Activated naive CD8-positive, alpha-beta T cell treated with anti-CD3 and anti-CD28 coated beads, Interleukin-2, amount 10 ng/mL, durations not matched to agents 7 days and 5 days (primary cell): ENCODE data around the gene KRT34. TPM values are rescaled to one million over a fixed set of nuclear protein-coding genes. Genes with fewer than 3 reads are reported as not detected.

ENCODE experiments used
- ATAC-seq: fragments of 150-1000 bp; cut with Tn5 transposase; one replicate; pipeline ENCODE4 v1.10.0; 2021; ENCODE audit warnings: low read depth, moderate library complexity
- POLR2A ChIA-PET: fragments of 350-600 bp; sonication (Branson Sonifier 250); formaldehyde crosslinking; loops from one replicate; lab custom pipeline; 2021; ENCODE audit warnings: antibody characterized with exemption; lab: Charles Lee
- DNase-seq: peaks from one replicate; pipeline ENCODE4 v3.0.0; 2021
- H3K27ac Mint-ChIP-seq: one replicate; pipeline ENCODE4 v1.8.0; 2022; ENCODE audit warnings: mild to moderate bottlenecking, mixed read lengths
- H3K27me3 Mint-ChIP-seq: one replicate; pipeline ENCODE4 v1.8.0; 2022; ENCODE audit warnings: mild to moderate bottlenecking, moderate library complexity, mixed read lengths
- H3K36me3 Mint-ChIP-seq: one replicate; pipeline ENCODE4 v1.8.0; 2021; ENCODE audit warnings: mild to moderate bottlenecking, mixed read lengths
- H3K4me1 Mint-ChIP-seq: one replicate; pipeline ENCODE4 v1.8.0; 2021; ENCODE audit warnings: mixed read lengths
- H3K4me3 Mint-ChIP-seq: one replicate; pipeline ENCODE4 v1.8.0; 2022; ENCODE audit warnings: mild to moderate bottlenecking, moderate library complexity, mixed read lengths
- H3K9me3 Mint-ChIP-seq: one replicate; pipeline ENCODE4 v1.8.0; 2021; ENCODE audit warnings: mixed read lengths
- total RNA-seq, 2 experiments: library from RNA; stranded (reverse); gene quantifications; one replicate each; pipeline ENCODE4 v1.2.3, GENCODE V29; 2021

Gene KRT34
- total RNA-seq, 2 experiments from 2014 or later, result not detected

DNA sequence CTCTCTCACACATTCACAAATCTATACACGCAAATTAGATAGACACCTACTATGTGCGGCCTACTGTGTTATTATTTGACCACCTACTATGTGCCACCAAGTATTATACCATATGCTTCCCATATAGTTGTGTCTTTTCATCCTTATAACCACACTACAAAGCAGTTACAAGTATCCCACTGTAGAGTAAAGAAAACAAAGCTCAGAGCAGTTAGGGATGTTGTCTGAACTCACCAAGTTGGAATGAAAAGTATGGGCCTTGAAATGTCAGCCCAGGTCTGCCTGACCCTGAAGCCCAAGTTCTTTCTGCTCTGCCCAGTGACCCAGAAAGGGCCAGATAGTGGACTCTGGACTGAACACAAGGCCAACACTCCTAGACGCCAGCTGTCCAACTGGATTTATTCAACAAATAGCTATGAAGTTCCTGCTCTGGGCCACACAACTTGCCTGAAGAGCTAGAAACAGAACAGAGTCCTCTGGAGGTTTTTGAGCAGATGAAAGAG is 33.8 kb upstream of the KRT34 start:
- no peak overlapping the region for H3K27ac Mint-ChIP-seq
- peaks cover 3% of the 10 kb centered on the region for H3K27me3 Mint-ChIP-seq

DNA sequence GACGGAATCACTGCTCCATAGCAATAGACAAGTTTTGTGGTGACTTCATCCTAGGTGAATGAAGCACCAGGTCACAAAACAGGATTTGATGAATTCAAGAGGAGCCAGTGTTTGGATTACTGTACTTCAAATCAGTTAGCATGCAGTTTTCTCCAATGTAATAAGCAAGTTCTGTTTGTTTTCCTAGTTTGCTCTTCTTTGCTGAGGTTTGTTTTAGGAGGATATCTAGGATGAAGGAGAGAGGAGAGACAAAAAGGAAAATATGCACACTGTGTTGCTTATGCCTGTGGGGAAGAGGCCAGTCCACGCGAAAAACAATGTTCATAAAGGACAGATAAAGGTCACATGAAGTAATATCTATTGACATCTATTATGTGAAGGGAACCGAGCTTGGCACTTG is 33.3 kb upstream of the KRT34 start:
- ATAC-seq (no peak), DNase-seq (no peak)
- Mint-ChIP-seq H3K27ac (no peak overlapping the region), H3K9me3 (peaks cover 2% of the 10 kb centered on the region), H3K4me3 (no peak overlapping the region), H3K27me3 (peaks cover 3% of the 10 kb centered on the region), H3K36me3 (no peaks in the 10 kb centered on the region), H3K4me1 (no peaks in the 10 kb centered on the region)
- POLR2A ChIA-PET, result no interaction called here

More for the DNA sequence above, 33.8 kb upstream of the KRT34 start:
- Mint-ChIP-seq H3K9me3 (peaks cover 2% of the 10 kb centered on the region), H3K4me1 (no peaks in the 10 kb centered on the region), H3K36me3 (no peaks in the 10 kb centered on the region), H3K4me3 (no peak overlapping the region)
- POLR2A ChIA-PET, result no interaction called here
- DNase-seq (no peak), ATAC-seq (no peak)

DNA sequence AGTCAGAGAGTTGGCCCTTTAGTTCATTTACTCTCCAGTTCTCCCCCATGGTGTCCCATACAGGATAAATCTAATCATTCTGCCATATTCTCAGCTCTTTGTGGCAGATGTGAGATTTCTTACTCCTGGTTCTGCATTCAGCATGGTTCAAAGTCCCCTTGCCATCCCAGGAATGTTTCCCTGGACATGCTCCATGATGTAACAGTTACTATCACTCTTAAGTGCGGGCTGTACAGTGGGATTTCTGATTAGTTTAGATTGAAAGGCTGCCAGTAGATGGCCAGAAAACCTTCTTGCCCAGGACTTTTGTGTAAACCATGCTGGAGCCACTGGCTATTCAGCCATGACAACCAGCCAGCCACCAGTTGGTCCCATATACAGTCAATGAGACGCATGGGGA is 31.9 kb upstream of the KRT34 start:
- H3K9me3 Mint-ChIP-seq, result peaks cover 2% of the 10 kb centered on the region
- H3K27ac Mint-ChIP-seq, result no peak overlapping the region
- DNase-seq (no peak), ATAC-seq (no peak)
- peaks cover 9% of the 10 kb centered on the region for H3K4me1 Mint-ChIP-seq
- no peak overlapping the region for H3K4me3 Mint-ChIP-seq
- POLR2A ChIA-PET, result no interaction called here
- no peaks in the 10 kb centered on the region for H3K36me3 Mint-ChIP-seq
- peaks cover 3% of the 10 kb centered on the region for H3K27me3 Mint-ChIP-seq

DNA sequence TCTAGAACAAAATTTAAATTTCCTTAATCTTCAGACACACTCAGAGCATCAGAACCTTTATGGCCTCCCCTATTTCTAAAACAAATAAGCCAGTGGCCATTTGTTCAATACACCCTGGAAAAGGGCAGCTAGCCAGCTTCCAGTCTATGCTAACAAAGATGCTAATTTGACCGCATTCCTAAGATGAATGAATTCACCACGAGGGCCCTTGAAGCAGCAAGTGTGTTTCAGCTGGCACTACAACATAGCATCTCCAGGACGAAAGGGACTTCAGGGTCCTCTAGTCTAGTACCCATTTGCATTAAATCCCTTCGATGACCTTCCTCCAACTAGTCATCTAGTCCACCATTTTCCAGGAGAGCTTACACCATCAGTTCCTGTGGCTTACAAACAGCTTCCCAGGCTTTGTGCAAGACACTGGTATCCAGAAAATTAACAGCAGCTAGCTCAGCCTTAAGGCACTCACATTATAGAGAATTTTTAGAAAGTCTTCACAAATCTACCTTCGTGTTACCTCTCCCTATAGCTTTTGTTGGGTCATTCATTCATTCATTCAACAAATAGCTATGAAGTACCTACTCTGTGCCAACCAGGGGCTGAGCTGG is 31.3 kb upstream of the KRT34 start:
- POLR2A ChIA-PET, result no interaction called here
- ATAC-seq (no peak), DNase-seq (no peak)
- Mint-ChIP-seq H3K4me1 (peaks cover 11% of the 10 kb centered on the region), H3K27ac (no peak overlapping the region), H3K27me3 (peaks cover 3% of the 10 kb centered on the region), H3K4me3 (no peak overlapping the region), H3K36me3 (no peaks in the 10 kb centered on the region), H3K9me3 (peaks cover 2% of the 10 kb centered on the region)

DNA sequence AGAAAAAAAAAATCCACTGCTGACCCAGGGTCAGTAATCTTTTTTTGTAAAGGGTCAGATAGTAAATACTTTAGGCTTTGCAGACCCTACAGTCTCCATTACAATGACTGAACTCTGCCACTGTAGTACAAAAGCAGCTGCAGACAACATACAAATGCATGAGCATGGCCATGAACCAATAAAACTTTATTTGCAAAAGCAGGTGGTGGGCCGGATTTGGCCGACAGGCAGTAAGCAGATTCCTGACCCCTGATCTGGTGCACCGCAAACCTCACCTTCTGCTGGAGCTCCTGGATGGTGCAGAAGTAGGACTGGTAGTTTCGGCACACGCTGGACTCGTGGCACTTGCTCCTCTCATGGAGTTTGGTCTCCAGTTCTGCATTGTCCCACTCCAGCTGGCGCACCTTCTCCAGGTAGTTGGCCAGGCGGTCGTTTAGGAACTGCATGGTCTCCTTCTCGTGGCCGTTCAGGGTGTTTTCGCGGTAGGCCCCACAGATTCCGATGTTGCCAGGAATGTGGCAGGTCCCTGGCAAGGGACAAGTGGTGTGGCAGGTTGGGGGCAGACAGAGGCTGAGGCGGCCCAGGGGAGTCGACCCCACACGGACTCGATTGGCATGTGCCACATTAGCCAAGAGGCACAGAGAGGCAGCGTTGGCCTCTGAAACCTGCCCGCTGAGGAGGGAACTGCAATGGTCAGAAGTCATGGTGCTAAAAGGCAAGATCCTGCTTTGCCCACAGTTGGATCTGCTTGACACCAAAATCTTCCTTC is 29.1 kb upstream of the KRT34 start:
- Mint-ChIP-seq H3K27me3 (peaks cover 3% of the 10 kb centered on the region), H3K4me3 (no peak overlapping the region), H3K4me1 (peaks cover 11% of the 10 kb centered on the region), H3K9me3 (peaks cover 2% of the 10 kb centered on the region), H3K27ac (no peak overlapping the region), H3K36me3 (no peaks in the 10 kb centered on the region)
- DNase-seq (no peak), ATAC-seq (no peak)
- POLR2A ChIA-PET, result no interaction called here

DNA sequence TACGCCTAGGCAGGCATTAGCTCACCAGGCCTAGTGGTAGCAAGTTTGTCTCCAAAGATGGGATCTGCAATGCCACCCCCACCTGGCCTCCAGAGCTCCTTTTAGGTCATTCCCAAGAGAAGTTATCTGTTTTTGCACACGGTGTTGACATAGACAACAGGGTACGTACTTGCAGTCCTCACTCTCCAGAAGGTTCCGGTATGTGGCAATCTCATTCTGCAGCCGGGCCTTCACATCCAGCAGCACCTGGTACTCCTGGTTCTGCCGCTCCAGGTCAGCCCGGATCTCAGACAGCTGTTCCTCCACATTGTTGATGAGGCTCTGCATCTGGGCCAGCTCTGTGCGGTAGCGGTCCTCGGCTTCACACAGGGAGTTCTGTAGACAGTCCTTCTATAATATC is 25.1 kb upstream of the KRT34 start:
- H3K36me3 Mint-ChIP-seq, result no peaks in the 10 kb centered on the region
- H3K4me1 Mint-ChIP-seq, result peaks cover 27% of the 10 kb centered on the region
- H3K9me3 Mint-ChIP-seq, result peaks cover 2% of the 10 kb centered on the region
- POLR2A ChIA-PET, result no interaction called here
- H3K27ac Mint-ChIP-seq, result no peak overlapping the region
- H3K27me3 Mint-ChIP-seq, result peaks cover 3% of the 10 kb centered on the region
- DNase-seq (no peak), ATAC-seq (no peak)
- H3K4me3 Mint-ChIP-seq, result no peak overlapping the region

DNA sequence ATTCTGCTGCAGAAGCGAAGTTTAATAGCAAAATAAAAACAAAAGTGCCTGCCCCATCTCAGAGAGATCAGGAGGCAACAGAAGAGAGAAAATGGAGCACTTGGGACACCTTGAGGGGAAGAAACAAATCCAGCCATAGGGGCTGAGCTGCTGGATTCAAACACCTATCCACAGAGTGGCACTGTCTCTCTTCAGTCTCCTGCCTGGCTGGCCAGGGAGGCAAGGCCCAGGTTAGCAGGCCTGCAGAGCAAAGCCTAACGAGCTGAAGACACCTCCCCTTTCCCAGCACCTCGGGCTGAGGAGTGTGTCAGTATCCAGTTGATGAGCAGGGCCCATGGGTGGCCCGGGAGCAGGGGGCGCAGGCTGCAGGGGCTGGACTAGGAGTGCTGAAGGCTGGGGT is 24.1 kb upstream of the KRT34 start:
- H3K4me3 Mint-ChIP-seq, result no peak overlapping the region
- POLR2A ChIA-PET, result no interaction called here

DNA sequence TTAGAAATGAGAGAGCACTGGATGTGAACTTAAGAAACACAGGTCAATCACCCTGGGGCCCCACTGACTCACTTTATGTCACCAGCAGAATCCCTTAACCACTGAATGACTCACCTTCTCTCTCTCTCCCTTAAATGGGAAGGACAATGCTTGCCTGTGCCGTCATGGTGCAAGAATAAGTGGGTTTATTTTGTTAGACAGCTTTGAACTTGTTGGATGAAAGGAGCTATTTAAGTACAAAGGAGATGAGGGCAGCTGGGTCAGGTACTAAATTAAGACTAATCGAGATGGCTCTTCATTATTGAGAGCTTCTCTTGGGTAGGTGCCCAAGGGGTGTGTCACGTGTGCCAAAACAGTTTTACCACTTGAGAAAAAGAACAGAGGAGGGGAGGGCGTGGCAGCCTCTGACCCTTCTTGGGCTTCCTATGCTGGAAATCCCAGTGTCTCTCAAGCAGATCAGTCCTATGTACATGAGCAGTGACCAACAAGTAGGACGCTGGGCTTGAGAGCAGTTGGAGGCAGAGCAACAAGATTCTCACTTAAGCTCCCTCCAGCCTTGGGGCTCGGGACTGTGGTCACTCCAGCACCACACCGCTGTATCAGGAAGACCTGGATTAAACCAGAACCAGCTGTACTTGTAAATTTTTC is 22.0 kb upstream of the KRT34 start:
- POLR2A ChIA-PET, result no interaction called here
- peak; percentile 50 for ATAC-seq
- DNase-seq, result no peak
- Mint-ChIP-seq H3K36me3 (no peaks in the 10 kb centered on the region), H3K4me1 (peaks cover 21% of the 10 kb centered on the region), H3K27ac (no peak overlapping the region), H3K9me3 (no peaks in the 10 kb centered on the region), H3K4me3 (peak overlapping the region; percentile 11), H3K27me3 (no peaks in the 10 kb centered on the region)

More for the DNA sequence above, 24.1 kb upstream of the KRT34 start:
- Mint-ChIP-seq H3K36me3 (no peaks in the 10 kb centered on the region), H3K27ac (no peak overlapping the region), H3K9me3 (no peaks in the 10 kb centered on the region), H3K4me1 (peaks cover 29% of the 10 kb centered on the region), H3K27me3 (no peaks in the 10 kb centered on the region)
- ATAC-seq (no peak), DNase-seq (no peak)

DNA sequence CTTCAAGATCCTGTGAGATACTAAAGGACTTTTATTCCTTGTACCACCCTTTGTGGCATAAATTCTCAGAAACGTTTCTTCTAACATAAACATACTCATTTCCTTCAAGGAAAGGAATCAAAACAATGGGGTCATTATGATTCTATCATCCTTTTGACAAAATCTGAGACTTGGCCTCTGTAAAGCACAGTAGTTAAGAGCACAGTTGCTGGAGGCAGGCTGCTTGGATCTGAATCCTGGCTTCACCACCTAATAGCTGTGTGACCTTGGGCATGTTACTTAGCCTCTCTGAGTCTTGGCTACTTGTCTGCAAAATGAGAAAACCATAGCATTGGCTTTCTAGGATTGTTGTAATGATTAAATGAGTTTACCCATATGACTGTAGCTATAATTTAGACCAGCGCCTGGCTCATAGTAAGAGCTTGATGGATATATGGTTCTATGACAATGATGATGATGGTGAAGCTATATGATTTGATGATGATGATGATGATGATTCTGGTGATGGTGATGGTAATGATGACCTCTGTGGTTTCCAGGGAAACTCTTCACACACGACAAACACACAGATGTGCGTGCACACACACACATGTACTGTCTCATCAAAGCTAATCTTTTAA is 21.4 kb upstream of the KRT34 start:
- Mint-ChIP-seq H3K27ac (no peak overlapping the region), H3K4me1 (peaks cover 18% of the 10 kb centered on the region), H3K9me3 (no peaks in the 10 kb centered on the region), H3K36me3 (no peaks in the 10 kb centered on the region), H3K4me3 (no peak overlapping the region), H3K27me3 (no peaks in the 10 kb centered on the region)
- POLR2A ChIA-PET, result no interaction called here
- DNase-seq (no peak), ATAC-seq (no peak)

DNA sequence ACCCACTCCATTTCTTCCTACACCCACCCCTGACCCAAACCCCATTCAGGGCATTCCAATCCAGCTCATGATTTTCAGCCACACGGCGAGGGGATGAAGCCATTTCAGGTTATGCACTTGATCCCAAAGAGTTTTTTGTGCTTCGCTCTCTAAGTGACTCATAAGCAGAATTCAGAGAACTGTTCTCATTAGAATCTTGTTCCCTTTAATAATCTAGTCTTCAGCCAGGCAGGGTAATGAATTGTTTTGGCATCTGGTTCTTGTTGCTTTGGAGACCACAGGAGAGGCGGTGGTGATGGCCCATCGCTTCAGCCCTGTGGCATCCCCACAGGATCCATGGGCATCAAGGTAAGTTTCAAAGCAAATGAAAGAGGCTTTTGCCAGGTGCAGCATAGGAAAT is 20.1 kb upstream of the KRT34 start:
- POLR2A ChIA-PET, result no interaction called here
- DNase-seq (no peak), ATAC-seq (no peak)
- H3K4me1 Mint-ChIP-seq, result peaks cover 18% of the 10 kb centered on the region
- H3K27ac Mint-ChIP-seq, result no peak overlapping the region
- no peaks in the 10 kb centered on the region for H3K27me3 Mint-ChIP-seq
- H3K36me3 Mint-ChIP-seq, result no peaks in the 10 kb centered on the region
- no peak overlapping the region for H3K4me3 Mint-ChIP-seq
- H3K9me3 Mint-ChIP-seq, result no peaks in the 10 kb centered on the region

DNA sequence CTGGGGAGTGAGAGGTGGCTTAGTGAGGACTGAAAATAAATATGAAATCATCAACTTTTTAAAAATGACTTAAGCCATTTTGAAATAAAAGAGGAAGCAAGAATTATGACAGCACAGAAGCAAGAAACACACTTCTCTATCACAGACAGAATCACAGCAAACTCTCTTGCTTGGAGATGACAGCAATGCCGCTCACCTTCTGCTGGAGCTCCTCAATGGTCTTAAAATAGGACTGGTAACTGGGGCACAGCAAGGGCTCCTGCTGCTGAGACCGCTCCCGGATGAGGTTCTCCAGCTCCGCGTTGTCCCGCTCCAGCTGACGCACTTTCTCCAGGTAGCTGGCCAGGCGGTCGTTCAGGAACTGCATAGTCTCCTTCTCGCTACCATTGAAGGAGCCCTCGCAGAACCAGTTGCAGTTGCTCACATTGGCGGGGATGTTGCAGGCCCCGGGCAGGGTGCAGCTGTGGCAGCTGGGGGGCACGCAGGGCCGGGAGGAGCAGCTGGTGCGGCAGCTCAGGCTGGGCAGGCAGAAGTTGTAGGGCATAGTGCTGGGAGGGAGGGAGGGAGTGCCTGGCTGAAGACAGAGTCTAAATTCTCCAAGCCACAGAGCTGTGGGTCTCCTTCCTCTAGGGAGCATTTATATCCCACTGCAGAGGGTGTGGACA is 15.0 kb upstream of the KRT34 start, which contains the start of gene KRT31:
KRT31 (minus strand) TSS at position 613 of the 665 bp plus-strand sequence; CDS start at position 544, 69 bp downstream.
- ATAC-seq (no peak), DNase-seq (no peak)
- peaks cover 1% of the 10 kb centered on the region for H3K4me1 Mint-ChIP-seq
- POLR2A ChIA-PET, result no interaction called here
- H3K27ac Mint-ChIP-seq, result no peak within 1 kb of the TSS
- H3K36me3 Mint-ChIP-seq, result no peaks in the 10 kb centered on the region
- peaks cover 3% of the 10 kb centered on the region for H3K27me3 Mint-ChIP-seq
- H3K4me3 Mint-ChIP-seq, result no peak within 1 kb of the TSS
- H3K9me3 Mint-ChIP-seq, result no peaks in the 10 kb centered on the region

DNA sequence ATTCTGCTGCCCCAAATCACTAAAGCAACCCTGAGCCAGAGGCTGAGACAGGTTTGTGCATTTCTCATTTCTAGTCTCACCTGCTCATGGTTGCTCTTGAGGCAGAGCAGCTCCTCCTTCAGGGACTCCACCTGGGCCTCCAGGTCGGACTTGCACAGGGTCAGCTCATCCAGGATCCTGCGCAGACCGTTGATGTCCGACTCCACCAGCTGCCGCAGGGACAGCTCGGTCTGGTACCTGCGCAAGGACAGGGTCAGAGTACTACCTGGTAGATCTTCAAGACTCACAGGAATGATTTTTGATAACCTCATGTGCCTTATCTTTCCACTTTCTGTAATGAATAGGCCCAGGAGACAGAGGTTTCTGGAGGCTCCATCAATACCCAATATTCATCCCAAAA is 14.2 kb upstream of the KRT34 start:
- Mint-ChIP-seq H3K9me3 (no peaks in the 10 kb centered on the region), H3K4me3 (no peak overlapping the region), H3K27me3 (peaks cover 3% of the 10 kb centered on the region), H3K27ac (no peak overlapping the region), H3K4me1 (no peaks in the 10 kb centered on the region), H3K36me3 (no peaks in the 10 kb centered on the region)
- DNase-seq (no peak), ATAC-seq (no peak)
- POLR2A ChIA-PET, result no interaction called here

DNA sequence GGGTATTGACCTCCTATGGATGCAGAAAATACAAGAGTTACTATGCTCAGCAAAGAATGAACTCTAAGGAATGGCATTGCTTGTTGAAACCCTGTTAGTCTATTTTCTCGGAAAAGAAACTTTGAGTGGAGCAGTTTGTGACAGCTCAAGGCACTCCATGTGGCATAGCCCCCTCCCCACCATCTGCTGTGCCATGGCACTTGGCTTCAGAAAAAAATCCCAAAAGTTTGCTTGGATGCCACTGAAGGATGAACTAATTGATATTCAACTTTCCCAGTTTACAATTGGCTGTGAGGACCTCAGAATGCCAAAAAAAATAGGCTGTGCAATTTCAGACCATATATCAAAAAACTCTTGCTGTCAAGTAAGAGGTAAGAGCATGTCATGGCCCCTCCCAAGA is 13.5 kb upstream of the KRT34 start:
- no peaks in the 10 kb centered on the region for H3K4me1 Mint-ChIP-seq
- H3K27me3 Mint-ChIP-seq, result peaks cover 3% of the 10 kb centered on the region
- H3K27ac Mint-ChIP-seq, result no peak overlapping the region

More for the DNA sequence above, 13.5 kb upstream of the KRT34 start:
- Mint-ChIP-seq H3K36me3 (no peaks in the 10 kb centered on the region), H3K9me3 (no peaks in the 10 kb centered on the region), H3K4me3 (no peak overlapping the region)
- no peak for ATAC-seq
- POLR2A ChIA-PET, result no interaction called here
- no peak for DNase-seq
